SIG-M5 treated with dmso at 0.1 percent for 504 hours (cell line): Measurements from ENCODE around the gene LOXHD1.

ENCODE experiments used
- DNase-seq: peaks from one replicate; lab custom pipeline; 2025; ENCODE audit not compliant: unreplicated experiment; lab: John Stamatoyannopoulos, UW

LOXHD1 gene

GRCh38 chr18:46630160-46630559, 26.9 kb downstream of the LOXHD1 start:
- no peak for DNase-seq

GRCh38 chr18:46629361-46629760, 27.7 kb downstream of the LOXHD1 start:
- DNase-seq = no peak

GRCh38 chr18:46628206-46628605, 28.8 kb downstream of the LOXHD1 start:
- DNase-seq = no peak

- no peak for DNase-seq
Measured at GRCh38 chr18:46627136-46627535, 29.9 kb downstream of the LOXHD1 start.

- no peak for DNase-seq
Measured at GRCh38 chr18:46625069-46625468, 32.0 kb downstream of the LOXHD1 start.

GRCh38 chr18:46624127-46624526, 32.9 kb downstream of the LOXHD1 start:
- DNase-seq = no peak

GRCh38 chr18:46623541-46623940, 33.5 kb downstream of the LOXHD1 start:
- no peak for DNase-seq

GRCh38 chr18:46622999-46623398, 34.0 kb downstream of the LOXHD1 start:
- peak; percentile 19 for DNase-seq

- DNase-seq = no peak
Measured at GRCh38 chr18:46622451-46622850, 34.6 kb downstream of the LOXHD1 start.

- DNase-seq = no peak
Measured at GRCh38 chr18:46621871-46622270, 35.1 kb downstream of the LOXHD1 start.

- DNase-seq = no peak
Measured at GRCh38 chr18:46621111-46621766, 35.8 kb downstream of the LOXHD1 start.

GRCh38 chr18:46619559-46619958, 37.5 kb downstream of the LOXHD1 start:
- DNase-seq = no peak

GRCh38 chr18:46615720-46616119, 41.3 kb downstream of the LOXHD1 start:
- no peak for DNase-seq

GRCh38 chr18:46609048-46609447, 48.0 kb downstream of the LOXHD1 start:
- DNase-seq = no peak

GRCh38 chr18:46607926-46608325, 49.1 kb downstream of the LOXHD1 start:
- DNase-seq = no peak

- peak; percentile 73 for DNase-seq
Measured at GRCh38 chr18:46601141-46601805, 55.7 kb downstream of the LOXHD1 start.

GRCh38 chr18:46596119-46596518, 60.9 kb downstream of the LOXHD1 start:
- no peak for DNase-seq

GRCh38 chr18:46591783-46592391, 65.1 kb downstream of the LOXHD1 start:
- DNase-seq = no peak

- DNase-seq = no peak
Measured at GRCh38 chr18:46590103-46590502, 66.9 kb downstream of the LOXHD1 start.

- no peak for DNase-seq
Measured at GRCh38 chr18:46588971-46589660, 67.9 kb downstream of the LOXHD1 start.

- no peak for DNase-seq
Measured at GRCh38 chr18:46587600-46587999, 69.4 kb downstream of the LOXHD1 start.

- no peak for DNase-seq
Measured at GRCh38 chr18:46583711-46584110, 73.3 kb downstream of the LOXHD1 start.
